Spleen (tissue), 11 donors: ENCODE results near the gene HCRT. TPM values are rescaled to one million over a fixed set of nuclear protein-coding genes. Genes with fewer than 3 reads are reported as not detected.

Experiments
- DNase-seq: peaks from one replicate; pipeline ENCODE4 v3.0.0-alpha.2; 2020
- H3K27ac ChIP-seq, 8 donors: fragments of 200-600 bp; sonication (generic) in 7 of 8; 1 replicate in 4 of 8; 2 replicates in 4 of 8; pipeline versions ENCODE4 v1.5.0 to v1.8.0; 2016 to 2021; ENCODE audit warnings: inconsistent platforms in 4 of 8, mild to moderate bottlenecking in 4 of 8, moderate library complexity in 1 of 8
- H3K27me3 ChIP-seq, 7 donors: fragments of 200-600 bp; sonication (generic) in 6 of 7; replicated peaks in 1 of 7; 1 replicate in 4 of 7; 2 replicates in 3 of 7; pipeline versions ENCODE4 v1.5.0 to v1.8.0; 2016 to 2021; ENCODE audit warnings: inconsistent platforms in 3 of 7, mild to moderate bottlenecking in 1 of 7
- H3K36me3 ChIP-seq, 6 donors: fragments of 200-600 bp; sonication (generic) in 5 of 6; 1 replicate in 4 of 6; 2 replicates in 2 of 6; pipeline versions ENCODE4 v1.5.0 to v1.8.0; 2016 to 2021; ENCODE audit warnings: inconsistent platforms in 2 of 6
- H3K4me1 ChIP-seq, 6 donors: fragments of 200-600 bp; sonication (generic) in 5 of 6; 1 replicate in 3 of 6; 2 replicates in 3 of 6; pipeline versions ENCODE4 v1.5.0 to v1.8.0; 2016 to 2021; ENCODE audit warnings: inconsistent platforms in 3 of 6
- H3K4me3 ChIP-seq, 8 donors: fragments of 200-600 bp; sonication (generic) in 7 of 8; 1 replicate in 4 of 8; 2 replicates in 4 of 8; pipeline versions ENCODE4 v1.5.0 to v1.8.0; 2016 to 2021; ENCODE audit warnings: inconsistent platforms in 4 of 8, mild to moderate bottlenecking in 4 of 8, moderate library complexity in 2 of 8
- H3K9me3 ChIP-seq, 8 donors: fragments of 200-600 bp; sonication (generic) in 7 of 8; 1 replicate in 4 of 8; 2 replicates in 4 of 8; pipeline versions ENCODE4 v1.5.0 to v1.8.0; 2016 to 2021; ENCODE audit warnings: inconsistent platforms in 4 of 8
- CTCF ChIP-seq, 11 experiments: fragments of 200-600 bp in 7 of 11; fragments of 450-650 bp in 4 of 11; sonication (generic) in 4 of 11; IDR thresholded peaks in 8 of 11; conservative IDR thresholded peaks in 3 of 11; 1 replicate in 7 of 11; 2 replicates in 4 of 11; pipeline versions ENCODE4 v1.4.0 to v1.8.0; 2016 to 2021; ENCODE audit warnings: antibody characterized with exemption in 11 of 11, inconsistent platforms in 4 of 11, mild to moderate bottlenecking in 1 of 11
- POLR2A ChIP-seq, 3 donors: fragments of 450-650 bp; IDR thresholded peaks; one replicate each; pipeline ENCODE4 v1.5.1; 2017; ENCODE audit warnings: antibody characterized with exemption in 3 of 3, mild to moderate bottlenecking in 1 of 3
- POLR2AphosphoS5 ChIP-seq, 3 donors: sonication (generic); formaldehyde crosslinking; IDR thresholded peaks; one replicate each; pipeline ENCODE4 v1.5.1; 2017; ENCODE audit warnings: antibody characterized with exemption in 3 of 3
- WGBS, 5 donors: extraction: QIAGEN DNeasy Blood & Tissue Kit in 3 of 5; methylation state at CpG; one replicate each; pipeline versions ENCODE4 v1.1.5 to v1.1.7; 2013 to 2018; 5-methylcytosine and 5-hydroxymethylcytosine counted together
- intact Hi-C: fragments of 100-400 bp; cut with DNase I; formaldehyde crosslinking; loops from one replicate; pipeline ENCODE4 v1.15.0; 2023; ENCODE audit warnings: low total_unique reads
- polyA plus RNA-seq, 3 donors: library from polyadenylated mRNA; stranded (reverse); fragments of 200-250 nt; gene quantifications; one replicate each; pipeline ENCODE4 v1.2.1, GENCODE V29; 2013
- total RNA-seq, 7 donors: library from RNA; depleted of rRNA in 3 of 7; stranded (reverse); fragments of >200 nt in 3 of 7; fragmentation: NEBNext Ultra II Directional in 4 of 7; extraction: Animal tissue kit (Norgen Biotek cat#: 25700) in 4 of 7; gene quantifications; one replicate each; pipeline versions ENCODE4 v1.1.0 to v1.2.1, GENCODE V29; 2016 to 2021
- donor health status: healthy with polysubstance abuse.
- donor health status: DM: no; HTN: no; CAD: no; lungs with moderate emphysema.
- donor health status: DM: no; HTN: no; CAD: no.
- donor health status: Bipolar disorder and iron deficiency.
- donor health status: healthy.
- donor health status: DM: no; HTN: no; CAD: no.
- donor health status: DM: yes; HTN: yes; CAD: no.

Gene HCRT
- total and polyA plus RNA-seq, 10 donors, result not detected

- TF ChIP-seq POLR2A (IDR thresholded peaks at IDR 0.05), result no peak
- no peak for TF ChIP-seq CTCF (IDR thresholded peaks at IDR 0.05 in 8 of 11, conservative IDR thresholded peaks at IDR 0.05 in 3 of 11)
- TF ChIP-seq POLR2AphosphoS5 (IDR thresholded peaks at IDR 0.05), result no peak
- H3K9me3 ChIP-seq, result no peaks in the 10 kb centered on the region
- intact Hi-C loops, result no loop called here
- peaks cover 3 to 44% (median 14%) of the 10 kb centered on the region in 6 donors for H3K4me1 ChIP-seq
- H3K4me3 ChIP-seq, result no peak overlapping the region
- H3K27ac ChIP-seq, result peak overlapping the region in 6 of 8 donors; percentile 7 to 62 (median 45)
- no peak for DNase-seq
- peaks cover 1 to 79% (median 23%) of the 10 kb centered on the region in 6 donors for H3K36me3 ChIP-seq
- no peaks in the 10 kb centered on the region for H3K27me3 ChIP-seq
- WGBS, 5 donors, result 64 to 71% (median 68%) methylated on average over 11 of the region's 11 CpGs
These were observed 42.8 kb upstream of the HCRT start for GRCh38 chr17:42227849-42228700.

GRCh38 chr17:42225646-42226045 is 40.4 kb upstream of the HCRT start:
- intact Hi-C loops, result no loop called here
- WGBS, 5 donors, result 64 to 90% (median 72%) methylated on average over 5 of the region's 5 CpGs

GRCh38 chr17:42224651-42225050 is 39.4 kb upstream of the HCRT start:
- peaks cover 0 to 38% (median 14%) of the 10 kb centered on the region in 6 donors for H3K4me1 ChIP-seq
- peaks cover 3 to 96% (median 30%) of the 10 kb centered on the region in 6 donors for H3K36me3 ChIP-seq
- no peak for DNase-seq
- no peak for TF ChIP-seq POLR2A (IDR thresholded peaks at IDR 0.05)
- TF ChIP-seq POLR2AphosphoS5 (IDR thresholded peaks at IDR 0.05), result no peak
- no peak for TF ChIP-seq CTCF (IDR thresholded peaks at IDR 0.05 in 8 of 11, conservative IDR thresholded peaks at IDR 0.05 in 3 of 11)
- no peaks in the 10 kb centered on the region for H3K27me3 ChIP-seq
- H3K27ac ChIP-seq, result no peak overlapping the region
- no peak overlapping the region for H3K4me3 ChIP-seq
- intact Hi-C loops, result no loop called here
- H3K9me3 ChIP-seq, result no peaks in the 10 kb centered on the region
- 92 to 100% (median 98%) methylated on average over 6 of the region's 6 CpGs for WGBS, 5 donors

More at GRCh38 chr17:42225646-42226045, 40.4 kb upstream of the HCRT start:
- Histone ChIP-seq H3K4me3 (no peak overlapping the region), H3K9me3 (no peaks in the 10 kb centered on the region), H3K36me3 (peaks cover 3 to 90% (median 28%) of the 10 kb centered on the region in 6 donors), H3K4me1 (peaks cover 3 to 46% (median 14%) of the 10 kb centered on the region in 6 donors), H3K27ac (peak overlapping the region in 4 of 8 donors; percentile 0 to 48 (median 24)), H3K27me3 (no peaks in the 10 kb centered on the region)
- TF ChIP-seq POLR2AphosphoS5 (IDR thresholded peaks at IDR 0.05) (no peak), POLR2A (IDR thresholded peaks at IDR 0.05) (no peak), CTCF (IDR thresholded peaks at IDR 0.05 in 8 of 11, conservative IDR thresholded peaks at IDR 0.05 in 3 of 11) (no peak)
- DNase-seq, result no peak
